K562 (cell line): Measurements from ENCODE around the gene GPR82. TPM values are rescaled to one million over a fixed set of nuclear protein-coding genes. Genes with fewer than 3 reads are reported as not detected.

Experiments used
- ATAC-seq: fragments of 200-7000 bp; cut with Tn5 transposase; 3 replicates; pipeline ENCODE4 v1.9.1; 2020; ENCODE audit warnings: moderate library complexity
- BruUV-seq: library from RNA; stranded (reverse); fragments of 400-500 nt; replicated peaks from 2 replicates; lab custom pipeline; 2021; lab: Mats Ljungman, UMichigan
- CTCF ChIA-PET: fragments of 300-600 bp; formaldehyde crosslinking; extraction: SDS; loops from one replicate; lab custom pipeline; 2021; ENCODE audit warnings: low intra/inter-chr PET ratio; lab: Yijun Ruan, JAX
- POLR2A ChIA-PET: fragments of 300-600, 350-650 bp; sonication (Branson Sonifier 250); formaldehyde crosslinking; extraction: SDS; loops from one replicate; lab custom pipeline; 2021; ENCODE audit warnings: antibody characterized with exemption, inconsistent platforms; lab: Yijun Ruan, JAX
- DNase-seq, 4 experiments: peaks; one replicate each; pipeline versions ENCODE4 v3.0.0 to v3.0.0-alpha.2; 2011 to 2018; ENCODE audit warnings: low spot score in 3 of 4, mixed read lengths in 3 of 4; ENCODE audit errors: extremely low read depth in 1 of 4
- FAIRE-seq: peaks from 2 replicates; lab custom pipeline; 2011; peaks lifted over from hg19 to GRCh38; lab: Jason Lieb, UNC
- H2AFZ ChIP-seq: 2 replicates; pipeline ENCODE4 v1.6.0; 2011; ENCODE audit warnings: low read depth, low read length, control low read depth, inconsistent platforms
- H3K27ac ChIP-seq: fragments of 200-600 bp; 3 replicates; pipeline ENCODE4 v1.8.0; 2011; ENCODE audit warnings: low read depth, mild to moderate bottlenecking, control low read depth, inconsistent platforms, low read length, moderate library complexity, mixed read lengths; ENCODE audit errors: extremely low read depth
- H3K27me3 ChIP-seq, 2 experiments: fragments of 300-600 bp in 1 of 2; 2 replicates in 1 of 2; 3 replicates in 1 of 2; pipeline versions ENCODE4 v1.6.0 to v1.8.0; 2011; ENCODE audit warnings: inconsistent platforms in 2 of 2, low read length in 2 of 2, mild to moderate bottlenecking in 1 of 2, mixed read lengths in 1 of 2, moderate library complexity in 1 of 2; ENCODE audit not compliant: control insufficient read depth in 2 of 2, insufficient read depth in 2 of 2
- H3K36me3 ChIP-seq: fragments of 300-600 bp; 3 replicates; pipeline ENCODE4 v1.8.0; 2011; ENCODE audit warnings: mild to moderate bottlenecking, low read length, inconsistent platforms; ENCODE audit not compliant: control insufficient read depth, insufficient read depth
- H3K4me1 ChIP-seq, 2 experiments: fragments of 200-600 bp in 1 of 2; replicated peaks in 1 of 2; 2 replicates in 1 of 2; 3 replicates in 1 of 2; pipeline versions ENCODE4 v1.5.1 to v1.8.0; 2011; ENCODE audit warnings: inconsistent platforms in 2 of 2, low read length in 2 of 2, mild to moderate bottlenecking in 1 of 2, mixed read lengths in 1 of 2, moderate library complexity in 1 of 2; ENCODE audit not compliant: control insufficient read depth in 2 of 2, insufficient read depth in 2 of 2
- H3K4me2 ChIP-seq: 2 replicates; pipeline ENCODE4 v1.6.1; 2011; ENCODE audit warnings: low read length, control low read depth, inconsistent platforms, mixed read lengths; ENCODE audit not compliant: insufficient read depth
- H3K4me3 ChIP-seq: fragments of 200-600 bp; sonication (generic), shearing (Covaris generic); 2 replicates; pipeline ENCODE4 v1.5.1; 2016; ENCODE audit warnings: control low read depth, inconsistent platforms
- H3K79me2 ChIP-seq: fragments of 200-600 bp; 3 replicates; pipeline ENCODE4 v1.8.0; 2011; ENCODE audit warnings: low read length, inconsistent platforms; ENCODE audit not compliant: control insufficient read depth, insufficient read depth
- H3K9ac ChIP-seq, 2 experiments: 2 replicates each; pipeline versions ENCODE4 v1.6.0 to v1.6.1; 2011; ENCODE audit warnings: low read depth in 2 of 2, low read length in 2 of 2, control low read depth in 1 of 2, inconsistent platforms in 1 of 2, mild to moderate bottlenecking in 1 of 2, mixed read lengths in 1 of 2; ENCODE audit not compliant: insufficient read depth in 1 of 2
- H3K9me1 ChIP-seq: one replicate; pipeline ENCODE4 v1.6.0; 2011; ENCODE audit warnings: inconsistent platforms, mild to moderate bottlenecking, low read length, moderate library complexity; ENCODE audit not compliant: control insufficient read depth, insufficient read depth
- H3K9me3 ChIP-seq: replicated peaks from 2 replicates; pipeline ENCODE4 v1.5.1; 2011; ENCODE audit warnings: low read depth, low read length, inconsistent platforms; ENCODE audit not compliant: control insufficient read depth, insufficient read depth
- H4K20me1 ChIP-seq: replicated peaks from 2 replicates; pipeline ENCODE4 v1.6.1; 2011; ENCODE audit warnings: low read length, inconsistent platforms, mixed read lengths; ENCODE audit not compliant: control insufficient read depth, insufficient read depth
- ARHGAP35 ChIP-seq: fragments of 450-650 bp; IDR thresholded peaks from 2 replicates; pipeline ENCODE4 v1.6.1; 2018; ENCODE audit not compliant: partially characterized antibody
- BMI1 ChIP-seq: fragments of 150-350 bp; IDR thresholded peaks from 2 replicates; pipeline ENCODE4 v1.6.1; 2014; ENCODE audit warnings: low read length
- E2F1 ChIP-seq: sonication (generic); formaldehyde crosslinking; IDR thresholded peaks from 2 replicates; pipeline ENCODE4 v1.8.1; 2023; ENCODE audit warnings: mild to moderate bottlenecking, missing genetic modification reagents, moderate library complexity
- ELK3 ChIP-seq: fragments of 450-650 bp; formaldehyde crosslinking; IDR thresholded peaks from 2 replicates; pipeline ENCODE4 v1.4.0; 2020; ENCODE audit warnings: mild to moderate bottlenecking
- MECOM ChIP-seq: fragments of 250-450 bp; sonication (Bioruptor Pico); IDR thresholded peaks from 2 replicates; pipeline ENCODE4 v1.8.0; 2022; ENCODE audit warnings: inconsistent platforms
- RFX5 ChIP-seq: IDR thresholded peaks from 2 replicates; pipeline ENCODE4 v1.6.1; 2011; ENCODE audit warnings: low read depth, mild to moderate bottlenecking, improper control_type of control experiment, low read length
- RHOXF2B ChIP-seq: fragments of 250-450 bp; sonication (Bioruptor Pico); conservative IDR thresholded peaks from 2 replicates; pipeline ENCODE4 v1.5.1; 2021
- RREB1 ChIP-seq: fragments of 250-450 bp; sonication (Bioruptor Pico); IDR thresholded peaks from 2 replicates; pipeline ENCODE4 v1.4.0; 2020
- ZKSCAN8 ChIP-seq: fragments of 200-800 bp; sonication (Bioruptor generic); IDR thresholded peaks from 2 replicates; pipeline ENCODE4 v1.6.1; 2016; ENCODE audit warnings: missing genetic modification characterization, missing compliant biosample characterization
- ZNF134 ChIP-seq: fragments of 250-450 bp; sonication (Bioruptor Pico); conservative IDR thresholded peaks from 2 replicates; pipeline ENCODE4 v1.4.0; 2020
- ZNF23 ChIP-seq: fragments of 250-450 bp; sonication (Bioruptor Pico); IDR thresholded peaks from 2 replicates; pipeline ENCODE4 v1.4.0; 2020; ENCODE audit warnings: mild to moderate bottlenecking
- ZNF41 ChIP-seq: fragments of 250-450 bp; sonication (Bioruptor Pico); conservative IDR thresholded peaks from 2 replicates; pipeline ENCODE4 v1.4.0; 2020; ENCODE audit warnings: mild to moderate bottlenecking
- WGBS: fragments of 100-300 bp; shearing (Covaris generic); methylation state at CpG from one replicate; pipeline ENCODE4 v1.1.6; 2016; ENCODE audit warnings: low coverage, mixed read lengths; ENCODE audit not compliant: insufficient coverage; ENCODE audit errors: missing lambda C conversion rate; 5-methylcytosine and 5-hydroxymethylcytosine counted together
- in situ Hi-C: fragments of 300-500 bp; cut with MboI; formaldehyde crosslinking; loops from 4 replicates; pipeline ENCODE4 v1.15.0; 2018; ENCODE audit warnings: inconsistent platforms, mixed read lengths
- intact Hi-C: fragments of 100-400 bp; cut with micrococcal nuclease; formaldehyde crosslinking; loops from 2 replicates; pipeline ENCODE4 v1.14.2; 2022
- polyA plus RNA-seq, 8 experiments: library from polyadenylated mRNA; depleted of rRNA in 4 of 8; stranded (reverse) in 5 of 8; unstranded in 3 of 8; fragments of >200 nt; fragmentation: Nextera tagmentation in 2 of 8; fragmentation: Illumina TruSeq in 1 of 8; extraction: Ambion mirVana in 2 of 8; extraction: Trizol in 1 of 8; gene quantifications; 2 replicates each; pipeline versions ENCODE4 v1.2.1 to v1.2.3, GENCODE V29; 2011 to 2014; ENCODE audit warnings: inconsistent platforms in 1 of 8, missing spikeins in 1 of 8
- total RNA-seq, 7 experiments: library from RNA; depleted of rRNA in 6 of 7; stranded (reverse); fragments of >200 nt in 6 of 7; fragmentation: Illumina TruSeq in 2 of 7; extraction: Trizol in 2 of 7; gene quantifications; 2 replicates each; pipeline versions ENCODE4 v1.2.1 to v1.2.3, GENCODE V29; 2011 to 2021; ENCODE audit warnings: low replicate concordance in 1 of 7

Gene GPR82
- total and polyA plus RNA-seq, 9 of the 15 experiments (the other 6 are each of a cell fraction or from before 2014, with no cell fraction given) = not detected

GRCh38 chrX:41739871-41740270 is 15.9 kb downstream of the GPR82 start (continued):
- TF ChIP-seq RREB1 = no peak
- no peak for TF ChIP-seq RHOXF2B (CRISPR knock-in tag)

- H2AFZ ChIP-seq = no peak overlapping the region
- ATAC-seq = no peak
- in situ Hi-C loops (loop anchor here (5.0 kb wide), 1 partner anchor 188 kb away; no protein-coding TSS in a partner anchor), intact Hi-C loops (no loop called here)
- H3K79me2 ChIP-seq = no peaks in the 10 kb centered on the region
- no peak for DNase-seq
- no peak overlapping the region for H3K4me2 ChIP-seq
- no peaks in the 10 kb centered on the region for H3K4me1 ChIP-seq
- H4K20me1 ChIP-seq = no peaks in the 10 kb centered on the region
- H3K9me1 ChIP-seq = no peaks in the 10 kb centered on the region
- H3K9me3 ChIP-seq = no peaks in the 10 kb centered on the region
- no peak for TF ChIP-seq ARHGAP35
- TF ChIP-seq RFX5 = no peak
- no peak for TF ChIP-seq ELK3 (CRISPR knock-in tag)
- TF ChIP-seq BMI1 = no peak
- TF ChIP-seq ZNF23 (CRISPR knock-in tag) = no peak
- no peak for TF ChIP-seq ZNF41
- TF ChIP-seq E2F1 (CRISPR knock-in tag) = no peak
- TF ChIP-seq MECOM (CRISPR knock-in tag) = no peak
- no peak for TF ChIP-seq ZNF134
- TF ChIP-seq ZKSCAN8 = no peak
- H3K27me3 ChIP-seq = no peaks in the 10 kb centered on the region
- 14% methylated on average over 2 of the region's 3 CpGs for WGBS
- CTCF ChIA-PET = no interaction called here
- H3K9ac ChIP-seq = no peak overlapping the region
- no peak overlapping the region for H3K27ac ChIP-seq
- FAIRE-seq = no peak
- H3K36me3 ChIP-seq = no peaks in the 10 kb centered on the region
- POLR2A ChIA-PET = interaction anchor here (1.1 kb wide), 1 partner anchor 9 kb away, joined by 3 read pairs; no protein-coding TSS in a partner anchor
- no TSS peak for BruUV-seq
- H3K4me3 ChIP-seq = no peak overlapping the region
Measured at GRCh38 chrX:41750716-41751115, 26.7 kb downstream of the GPR82 start.
